Urothelium cell line (cell line): ENCODE data around the gene TMEM204.

Experiments used
- DNase-seq: peaks from one replicate; pipeline ENCODE4 v3.0.0; 2011; ENCODE audit warnings: low spot score, mixed read lengths
- FAIRE-seq: peaks from 2 replicates; lab custom pipeline; 2011; peaks lifted over from hg19 to GRCh38; lab: Jason Lieb, UNC

Gene TMEM204

DNA sequence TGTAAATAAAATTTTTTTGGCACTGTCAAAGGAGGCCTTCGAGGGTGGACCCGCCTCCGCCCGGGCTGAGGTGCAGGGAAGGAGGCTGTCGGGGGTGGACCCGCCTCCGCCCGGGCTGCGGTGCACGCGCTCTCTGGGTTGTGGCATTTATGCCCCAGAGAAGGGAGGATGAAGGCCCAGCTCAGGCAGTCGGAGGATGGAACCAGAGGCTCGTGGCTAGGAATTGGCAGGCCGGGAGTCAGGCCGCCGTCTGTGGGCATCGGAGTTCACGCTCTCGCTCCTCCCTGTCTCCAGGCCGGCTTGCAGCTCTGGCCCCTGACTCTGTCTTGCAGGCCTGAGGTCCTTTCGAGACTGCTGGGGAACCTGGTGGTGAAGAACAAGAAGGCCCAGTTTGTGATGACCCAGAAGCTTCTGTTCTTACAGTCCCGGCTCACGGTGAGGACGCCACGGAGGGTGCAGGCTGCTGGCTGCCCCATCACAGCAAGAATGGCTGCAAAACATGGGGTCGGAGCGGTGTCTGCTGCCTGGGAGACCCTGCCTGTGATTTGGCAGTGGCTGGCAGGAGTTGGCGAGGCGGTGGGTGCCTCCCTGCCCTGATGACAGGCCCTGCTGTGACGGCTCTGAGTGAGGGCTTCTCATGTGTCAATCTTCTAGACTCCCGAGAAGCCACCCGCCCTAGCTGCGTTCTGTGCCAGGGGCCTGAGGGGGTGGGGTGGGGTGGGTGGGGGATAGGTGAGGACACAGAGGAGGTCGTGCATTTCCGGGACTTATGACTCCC lies 34.4 kb upstream of the TMEM204 start:
- FAIRE-seq (no peak), DNase-seq (no peak)

DNA sequence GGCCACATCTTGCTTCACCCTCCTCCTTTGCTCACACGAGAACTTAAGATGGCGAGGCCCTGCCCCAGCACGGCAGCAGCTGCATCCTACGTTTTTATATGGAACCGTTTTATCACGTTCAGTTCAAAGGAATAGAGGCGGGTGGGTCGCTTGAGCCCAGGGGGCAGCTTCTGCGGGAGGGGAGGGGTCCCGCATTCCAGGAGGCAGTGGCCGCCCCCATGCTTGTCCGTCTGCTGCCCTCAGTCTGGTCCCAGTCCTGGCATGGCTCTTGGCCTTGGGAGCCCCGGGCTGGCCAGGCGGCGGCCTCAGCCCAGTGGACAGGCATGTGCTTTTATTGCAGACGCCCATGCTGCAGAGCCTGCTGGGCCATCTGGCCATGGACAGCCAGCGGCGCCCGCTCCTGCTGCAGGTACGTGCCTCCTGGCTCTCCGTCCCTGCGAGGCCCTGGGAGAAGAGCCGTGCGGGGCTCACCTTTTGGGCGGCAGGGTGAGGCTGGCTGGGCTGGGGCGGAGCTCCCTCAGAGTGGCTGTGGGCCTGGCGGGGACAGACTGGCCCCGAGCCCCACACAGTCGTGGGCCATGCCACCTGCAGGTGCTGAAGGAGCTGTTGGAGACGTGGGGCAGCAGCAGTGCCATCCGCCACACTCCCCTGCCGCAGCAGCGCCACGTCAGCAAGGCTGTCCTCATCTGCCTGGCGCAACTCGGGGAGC lies 33.6 kb upstream of the TMEM204 start:
- FAIRE-seq = no peak

DNA sequence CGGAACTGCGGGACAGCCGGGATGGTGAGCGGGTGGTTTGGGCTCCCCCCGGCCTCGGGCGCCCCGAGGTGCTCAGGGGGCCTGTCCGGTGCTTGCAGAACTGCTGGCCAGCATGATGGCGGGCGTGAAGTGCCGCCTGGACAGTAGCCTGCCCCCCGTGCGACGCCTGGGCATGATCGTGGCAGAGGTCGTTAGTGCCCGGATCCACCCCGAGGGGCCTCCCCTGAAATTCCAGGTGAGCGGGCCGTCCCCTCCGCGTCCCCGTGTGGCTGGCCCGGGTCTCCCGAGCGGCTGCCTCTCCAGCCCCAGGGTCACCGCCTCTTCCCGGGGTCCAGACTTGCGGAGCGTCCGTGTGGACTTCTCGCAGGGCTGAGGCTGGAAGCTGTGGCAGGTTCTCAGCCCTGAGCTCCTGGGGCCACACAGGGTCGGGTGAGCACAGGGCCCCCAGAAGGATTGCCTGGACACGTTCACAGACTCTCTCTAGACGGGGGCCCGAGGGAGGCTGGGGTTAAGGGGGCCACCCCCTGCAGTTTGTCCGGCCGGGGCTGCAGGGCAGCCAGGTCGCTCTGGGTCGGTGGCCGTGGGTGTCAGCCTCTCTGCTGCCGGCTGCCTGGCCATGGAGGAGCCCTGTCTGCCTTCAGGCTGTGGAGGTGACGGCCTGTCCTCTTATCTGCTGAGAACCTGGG lies 32.9 kb upstream of the TMEM204 start:
- DNase-seq (no peak), FAIRE-seq (no peak)

More for the DNA sequence above, 33.6 kb upstream of the TMEM204 start:
- no peak for DNase-seq

GRCh38 chr16:1501630-1502029 lies 31.8 kb upstream of the TMEM204 start:
- FAIRE-seq = no peak

DNA sequence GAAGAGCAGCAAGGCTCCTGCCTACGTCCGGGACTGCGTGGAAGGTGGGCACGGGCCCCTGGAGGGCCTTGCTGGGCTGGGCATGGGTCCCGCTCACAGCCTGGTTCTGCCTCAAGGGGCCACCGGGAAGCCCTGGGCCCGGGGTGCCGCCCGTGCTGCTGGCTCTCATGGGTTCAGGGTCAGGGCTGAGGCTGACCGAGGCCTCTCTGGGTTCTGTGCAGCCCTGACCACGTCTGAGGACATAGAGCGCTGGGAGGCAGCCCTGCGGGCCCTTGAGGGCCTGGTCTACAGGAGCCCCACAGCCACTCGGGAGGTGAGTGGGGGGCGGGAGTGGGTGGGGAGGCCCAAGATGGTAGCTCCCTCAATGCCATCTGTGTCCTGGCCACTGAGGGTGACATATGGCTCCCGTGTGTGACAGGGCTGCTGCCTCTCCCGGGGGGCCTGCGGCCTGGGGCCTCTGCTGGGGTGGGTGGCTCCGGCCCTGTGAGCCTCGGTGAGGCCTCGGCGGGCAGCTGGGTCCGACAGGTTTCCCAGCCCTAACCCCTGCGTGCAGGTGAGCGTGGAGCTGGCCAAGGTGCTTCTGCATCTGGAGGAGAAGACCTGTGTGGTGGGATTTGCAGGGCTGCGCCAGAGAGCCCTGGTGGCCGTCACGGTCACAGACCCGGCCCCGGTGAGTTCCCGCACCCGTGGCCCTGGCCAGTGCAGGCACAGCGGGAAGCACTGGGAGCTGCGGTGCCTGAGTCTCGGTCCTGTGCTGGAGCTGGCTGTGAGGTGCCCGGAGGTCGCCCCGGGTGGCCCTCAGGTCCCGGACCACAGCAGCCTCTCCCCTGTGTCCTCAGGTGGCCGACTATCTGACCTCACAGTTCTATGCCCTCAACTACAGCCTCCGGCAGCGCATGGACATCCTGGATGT lies 31.1 kb upstream of the TMEM204 start:
- no peak for DNase-seq
- FAIRE-seq = no peak

More at GRCh38 chr16:1501630-1502029, 31.8 kb upstream of the TMEM204 start:
- DNase-seq = no peak

GRCh38 chr16:1503110-1503955 lies 30.1 kb upstream of the TMEM204 start:
- FAIRE-seq = no peak
- DNase-seq = no peak

DNA sequence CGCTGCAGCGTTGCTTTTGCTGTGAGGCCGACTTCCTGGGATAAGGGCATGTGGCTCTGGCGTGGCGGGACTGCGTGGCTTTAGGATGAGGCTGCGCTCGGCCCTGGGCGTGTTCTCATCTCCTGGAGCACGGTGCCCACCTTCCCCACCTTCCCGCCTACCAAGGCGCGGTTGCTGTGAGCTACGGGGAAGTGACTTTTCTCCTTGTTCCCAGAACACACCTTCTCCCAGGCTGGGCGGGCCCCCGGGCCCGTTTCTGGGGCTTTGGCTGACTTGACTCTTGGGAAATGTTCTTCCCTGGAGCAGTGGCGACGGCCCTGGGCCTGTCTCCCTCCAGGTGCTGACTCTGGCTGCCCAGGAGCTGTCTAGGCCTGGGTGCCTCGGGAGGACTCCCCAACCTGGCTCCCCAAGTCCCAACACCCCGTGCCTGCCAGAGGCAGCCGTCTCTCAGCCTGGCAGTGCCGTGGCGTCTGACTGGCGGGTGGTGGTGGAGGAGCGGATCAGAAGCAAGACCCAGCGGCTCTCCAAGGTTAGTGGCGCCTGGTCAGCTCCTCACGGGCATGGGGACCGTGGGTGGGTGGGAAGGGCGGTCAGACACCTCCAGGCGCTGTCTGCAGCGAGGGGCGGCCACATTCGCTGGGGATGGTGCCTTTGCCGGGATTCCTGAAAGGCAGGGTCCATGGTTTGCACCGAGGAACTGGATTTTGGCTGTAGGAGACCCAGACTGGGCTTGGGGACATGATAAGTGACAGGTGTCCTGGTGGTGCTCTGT lies 28.2 kb upstream of the TMEM204 start:
- DNase-seq (no peak), FAIRE-seq (no peak)

GRCh38 chr16:1505912-1506311 lies 27.6 kb upstream of the TMEM204 start:
- DNase-seq = no peak

GRCh38 chr16:1506494-1507213 lies 26.8 kb upstream of the TMEM204 start:
- no peak for DNase-seq
- no peak for FAIRE-seq

More at GRCh38 chr16:1505912-1506311, 27.6 kb upstream of the TMEM204 start:
- FAIRE-seq = no peak

GRCh38 chr16:1508494-1509187 lies 24.8 kb upstream of the TMEM204 start:
- DNase-seq (no peak), FAIRE-seq (no peak)

- DNase-seq (no peak), FAIRE-seq (no peak)
Observed at GRCh38 chr16:1509307-1510221, 23.9 kb upstream of the TMEM204 start.

- FAIRE-seq (no peak), DNase-seq (no peak)
Observed at GRCh38 chr16:1510272-1510671, 23.2 kb upstream of the TMEM204 start.

DNA sequence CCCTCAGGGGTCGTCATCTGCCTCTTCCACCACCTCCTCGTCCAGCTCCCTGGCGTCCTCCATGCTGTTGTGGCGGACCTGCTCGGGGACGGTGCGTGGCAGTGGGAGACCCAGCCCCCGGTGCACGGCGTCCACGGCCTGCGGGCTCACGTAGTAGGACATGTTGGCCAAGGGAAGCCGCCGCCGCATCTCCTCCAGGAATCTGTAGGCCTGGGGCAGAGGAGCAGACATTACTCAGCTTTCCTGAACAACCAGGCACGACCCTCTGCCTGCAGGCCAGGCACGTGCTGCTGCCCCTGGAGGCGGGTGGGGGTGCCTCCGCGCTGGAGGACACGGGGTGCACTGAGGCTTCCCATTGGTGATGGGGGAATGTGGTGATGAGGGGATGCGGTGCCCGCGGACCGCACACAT lies 22.5 kb upstream of the TMEM204 start:
- DNase-seq (no peak), FAIRE-seq (no peak)

GRCh38 chr16:1511662-1512569 lies 21.6 kb upstream of the TMEM204 start:
- FAIRE-seq = no peak
- no peak for DNase-seq

- no peak for FAIRE-seq
- no peak for DNase-seq
Observed at GRCh38 chr16:1512774-1513173, 20.7 kb upstream of the TMEM204 start.

- FAIRE-seq = no peak
Observed at GRCh38 chr16:1514507-1514906, 19.0 kb upstream of the TMEM204 start.

More at GRCh38 chr16:1514507-1514906, 19.0 kb upstream of the TMEM204 start:
- DNase-seq = no peak
